Upper lobe of right lung (tissue), 1 donor: ENCODE data around the gene SOX13. TPM values are rescaled to one million over a fixed set of nuclear protein-coding genes. Genes with fewer than 3 reads are reported as not detected.

Experiments used
- ATAC-seq: fragments of 200-7000 bp; cut with Tn5 transposase; one replicate; pipeline ENCODE4 v1.9.1; 2020; ENCODE audit warnings: mild to moderate bottlenecking, moderate library complexity
- DNase-seq: peaks from one replicate; pipeline ENCODE4 v3.0.0-alpha.2; 2020
- H3K27ac ChIP-seq: fragments of 200-600 bp; one replicate; pipeline ENCODE4 v1.8.0; 2022
- H3K27me3 ChIP-seq: fragments of 200-600 bp; one replicate; pipeline ENCODE4 v1.8.0; 2022; ENCODE audit warnings: mild to moderate bottlenecking
- H3K36me3 ChIP-seq: fragments of 200-600 bp; one replicate; pipeline ENCODE4 v1.8.0; 2022
- H3K4me1 ChIP-seq: fragments of 200-600 bp; one replicate; pipeline ENCODE4 v1.8.0; 2022
- H3K4me3 ChIP-seq: fragments of 200-600 bp; one replicate; pipeline ENCODE4 v1.8.0; 2022; ENCODE audit warnings: mild to moderate bottlenecking
- H3K9me3 ChIP-seq: fragments of 200-600 bp; one replicate; pipeline ENCODE4 v1.8.0; 2022
- intact Hi-C: fragments of 100-400 bp; cut with DNase I; formaldehyde crosslinking; loops from one replicate; pipeline ENCODE4 v1.11.0; 2022
- total RNA-seq: library from RNA; stranded (reverse); fragmentation: NEBNext Ultra II Directional; extraction: Animal tissue kit (Norgen Biotek cat#: 25700); gene quantifications from one replicate; pipeline ENCODE4 v1.2.1, GENCODE V29; 2021
- TF ChIP-seq, protein P1 (sequence below): fragments of 200-600 bp; IDR thresholded peaks from one replicate; pipeline ENCODE4 v1.8.0; 2022; ENCODE audit warnings: antibody characterized with exemption
- donor health status: DM: no; HTN: yes; CAD: no; lungs with severe emphysema.

SOX13 gene
- total RNA-seq, 1 donor from 2014 or later: 76.3 TPM

DNA sequence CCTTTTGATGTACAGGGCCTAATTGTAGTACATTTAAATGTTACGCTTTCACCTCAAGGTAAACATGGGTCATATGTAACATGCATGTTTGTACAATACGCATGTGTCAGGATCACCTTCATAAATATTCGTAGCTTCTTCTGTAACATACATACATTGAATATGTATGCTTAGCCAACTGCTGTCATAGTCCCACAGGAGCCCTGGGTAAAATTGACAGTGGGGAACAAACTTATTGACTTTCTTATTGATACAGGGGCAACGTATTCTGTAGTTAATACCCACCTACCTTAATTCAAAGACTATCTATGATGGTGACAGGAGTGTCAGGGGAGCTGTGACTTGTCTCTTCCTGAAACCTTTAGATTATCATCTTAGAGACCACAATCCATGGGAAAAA is 96.9 kb downstream of the SOX13 start:
- no peak for DNase-seq
- TF ChIP-seq, protein P1, sequence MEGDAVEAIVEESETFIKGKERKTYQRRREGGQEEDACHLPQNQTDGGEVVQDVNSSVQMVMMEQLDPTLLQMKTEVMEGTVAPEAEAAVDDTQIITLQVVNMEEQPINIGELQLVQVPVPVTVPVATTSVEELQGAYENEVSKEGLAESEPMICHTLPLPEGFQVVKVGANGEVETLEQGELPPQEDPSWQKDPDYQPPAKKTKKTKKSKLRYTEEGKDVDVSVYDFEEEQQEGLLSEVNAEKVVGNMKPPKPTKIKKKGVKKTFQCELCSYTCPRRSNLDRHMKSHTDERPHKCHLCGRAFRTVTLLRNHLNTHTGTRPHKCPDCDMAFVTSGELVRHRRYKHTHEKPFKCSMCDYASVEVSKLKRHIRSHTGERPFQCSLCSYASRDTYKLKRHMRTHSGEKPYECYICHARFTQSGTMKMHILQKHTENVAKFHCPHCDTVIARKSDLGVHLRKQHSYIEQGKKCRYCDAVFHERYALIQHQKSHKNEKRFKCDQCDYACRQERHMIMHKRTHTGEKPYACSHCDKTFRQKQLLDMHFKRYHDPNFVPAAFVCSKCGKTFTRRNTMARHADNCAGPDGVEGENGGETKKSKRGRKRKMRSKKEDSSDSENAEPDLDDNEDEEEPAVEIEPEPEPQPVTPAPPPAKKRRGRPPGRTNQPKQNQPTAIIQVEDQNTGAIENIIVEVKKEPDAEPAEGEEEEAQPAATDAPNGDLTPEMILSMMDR: no peak
- H3K9me3 ChIP-seq: peaks cover 6% of the 10 kb centered on the region
- no peak for ATAC-seq
- H3K27ac ChIP-seq: no peak overlapping the region
- H3K27me3 ChIP-seq: no peaks in the 10 kb centered on the region
- intact Hi-C loops: loop anchor here (10.0 kb wide), 1 partner anchor 195 kb away; no protein-coding TSS in a partner anchor
- no peaks in the 10 kb centered on the region for H3K4me1 ChIP-seq
- no peaks in the 10 kb centered on the region for H3K36me3 ChIP-seq
- H3K4me3 ChIP-seq: no peak overlapping the region

DNA sequence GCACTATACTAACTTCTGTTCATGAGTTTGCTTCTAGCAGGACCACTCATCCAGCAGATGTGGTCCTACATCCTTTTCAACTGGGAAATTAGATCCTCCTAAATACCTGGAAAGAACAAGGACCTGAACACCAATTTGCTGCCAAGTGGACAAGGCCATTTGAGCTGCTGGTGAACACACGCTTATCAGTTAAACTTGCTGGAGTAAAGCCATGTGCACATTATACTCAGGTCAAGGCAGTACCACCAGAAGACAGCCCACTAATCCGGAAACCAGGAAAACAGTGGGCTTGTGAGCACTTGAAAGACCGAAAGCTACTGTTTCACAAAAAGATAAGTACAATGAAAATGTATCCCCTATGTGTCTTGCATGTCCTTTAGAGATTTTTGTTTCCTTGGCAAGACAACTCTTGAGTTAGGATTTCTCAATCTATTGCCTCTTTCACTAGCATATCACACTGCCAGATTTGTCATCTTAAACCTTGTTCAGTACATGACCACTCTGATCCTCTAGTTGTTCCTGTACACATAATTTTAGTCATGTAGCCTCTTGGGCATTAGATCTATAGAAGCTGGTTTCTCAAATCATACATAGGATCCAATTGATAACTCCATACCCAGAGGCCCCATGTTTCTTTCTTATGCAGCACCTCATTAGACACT is 97.7 kb downstream of the SOX13 start:
- TF ChIP-seq, protein P1: no peak
- H3K27me3 ChIP-seq: no peaks in the 10 kb centered on the region
- DNase-seq (no peak), ATAC-seq (no peak)
- H3K4me3 ChIP-seq: no peak overlapping the region
- peaks cover 6% of the 10 kb centered on the region for H3K9me3 ChIP-seq
- no peaks in the 10 kb centered on the region for H3K36me3 ChIP-seq
- H3K27ac ChIP-seq: no peak overlapping the region
- no peaks in the 10 kb centered on the region for H3K4me1 ChIP-seq
- intact Hi-C loops: no loop called here

DNA sequence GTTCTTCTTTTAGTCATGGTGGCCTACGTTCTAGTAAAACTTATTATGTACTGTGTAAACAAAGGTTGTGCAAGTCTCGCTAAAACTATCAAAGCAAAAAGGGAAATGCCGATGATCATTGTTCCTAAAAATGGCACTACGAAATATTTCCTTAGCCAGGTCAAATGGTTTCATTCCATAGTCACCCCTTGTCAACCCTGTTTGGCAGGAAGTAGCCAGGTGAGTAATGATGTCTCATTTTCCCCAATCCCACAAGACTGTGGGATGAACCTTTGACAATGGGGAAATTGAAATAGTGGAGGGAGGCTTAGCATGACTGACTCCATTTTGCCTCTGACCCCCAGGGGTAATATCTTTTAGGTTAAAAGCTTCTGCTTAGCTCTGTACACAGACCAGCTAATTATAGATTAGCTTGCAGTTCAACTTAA is 98.8 kb downstream of the SOX13 start:
- DNase-seq (no peak), ATAC-seq (peak; percentile 35)
- intact Hi-C loops: no loop called here
- Histone ChIP-seq H3K27me3 (no peaks in the 10 kb centered on the region), H3K9me3 (peaks cover 6% of the 10 kb centered on the region), H3K27ac (no peak overlapping the region), H3K36me3 (no peaks in the 10 kb centered on the region), H3K4me3 (no peak overlapping the region), H3K4me1 (no peaks in the 10 kb centered on the region)
- TF ChIP-seq, protein P1: no peak

DNA sequence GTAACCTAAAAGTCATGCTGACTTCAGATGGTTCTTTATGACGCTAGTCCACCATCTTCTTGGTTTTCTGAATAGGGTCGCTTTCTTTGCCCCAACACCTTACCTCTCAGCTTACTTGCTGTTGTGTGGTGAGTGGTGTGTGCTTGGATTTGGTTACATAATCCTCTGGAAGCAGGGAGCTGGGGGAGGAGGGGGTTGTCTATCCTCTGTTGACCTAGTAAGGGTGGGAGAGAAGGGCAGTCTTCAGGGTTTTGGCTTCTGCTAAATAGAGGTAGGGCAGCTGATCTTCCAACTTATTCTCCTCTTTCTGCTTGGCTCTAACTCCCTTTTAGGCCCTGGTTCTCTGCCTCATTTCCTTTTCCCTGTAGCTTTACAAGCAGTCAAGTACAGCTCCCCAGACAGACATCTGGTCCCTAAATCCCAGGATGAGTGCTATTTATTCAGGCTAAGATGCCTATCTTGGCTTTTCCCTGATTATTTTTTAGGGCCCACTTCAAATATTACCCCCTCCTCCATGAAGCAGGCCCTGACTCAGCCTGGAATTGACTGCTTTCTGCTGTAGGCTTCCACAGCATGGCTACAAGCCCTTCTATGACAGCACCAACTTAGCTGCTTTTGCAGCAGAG is 99.6 kb downstream of the SOX13 start:
- Histone ChIP-seq H3K9me3 (peaks cover 6% of the 10 kb centered on the region), H3K4me1 (no peaks in the 10 kb centered on the region), H3K27ac (no peak overlapping the region), H3K27me3 (no peaks in the 10 kb centered on the region), H3K4me3 (no peak overlapping the region), H3K36me3 (no peaks in the 10 kb centered on the region)
- no peak for ATAC-seq
- no peak for DNase-seq
- intact Hi-C loops: no loop called here
- TF ChIP-seq, protein P1: no peak

DNA sequence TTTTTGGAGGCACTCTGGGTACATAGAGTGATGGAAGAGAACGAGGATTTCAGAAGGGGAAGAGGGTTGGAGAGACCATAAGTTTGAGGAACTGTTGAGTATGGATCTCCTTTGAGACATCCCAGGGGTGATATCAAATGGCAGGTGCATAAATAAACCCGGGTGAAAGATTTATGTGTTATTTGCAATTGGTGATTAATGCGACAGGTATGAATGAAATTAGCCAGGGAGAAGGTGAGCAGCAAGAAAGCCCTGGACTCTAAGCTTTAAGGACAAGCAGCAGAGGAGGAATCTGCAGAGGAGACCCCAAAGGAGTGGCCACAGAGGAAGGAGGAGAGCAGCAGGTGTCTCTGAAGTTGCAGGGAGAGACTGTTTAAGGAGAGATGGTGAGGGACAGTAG is 102.0 kb downstream of the SOX13 start:
- TF ChIP-seq, protein P1: no peak
- H3K4me1 ChIP-seq: no peaks in the 10 kb centered on the region
- no peaks in the 10 kb centered on the region for H3K36me3 ChIP-seq
- H3K4me3 ChIP-seq: no peak overlapping the region
- H3K9me3 ChIP-seq: peaks cover 1% of the 10 kb centered on the region
- no peaks in the 10 kb centered on the region for H3K27me3 ChIP-seq
- ATAC-seq (no peak), DNase-seq (no peak)
- no peak overlapping the region for H3K27ac ChIP-seq
- intact Hi-C loops: no loop called here
